ENCODE measurements around the gene USP12.

Gene USP12

DNA sequence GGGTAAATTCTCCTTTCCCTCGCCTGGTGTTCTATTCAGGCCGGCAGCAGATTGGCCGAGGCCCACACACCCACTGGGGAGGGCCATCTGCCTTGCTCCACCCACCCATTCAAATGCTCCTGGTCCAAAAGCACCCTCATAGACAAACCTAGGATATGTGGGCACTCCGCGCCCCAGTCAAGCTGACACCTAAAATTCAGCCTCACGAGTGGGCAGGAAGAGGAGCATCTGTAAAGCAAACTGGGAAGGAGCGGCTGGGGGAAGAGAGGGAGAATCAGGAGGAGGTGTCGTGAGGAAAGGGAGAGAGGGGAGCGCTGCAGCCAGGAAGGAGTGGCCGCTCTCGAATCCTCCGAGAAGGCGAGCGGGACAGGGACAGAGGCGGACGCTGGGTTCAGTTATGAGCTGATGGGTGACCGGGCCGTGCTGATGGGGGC is 136.9 kb downstream of the USP12 start:
- no peak overlapping the region for H3K4me3 ChIP-seq (ENCODE audit: low read depth, low read length)
- TF ChIP-seq, protein P1, sequence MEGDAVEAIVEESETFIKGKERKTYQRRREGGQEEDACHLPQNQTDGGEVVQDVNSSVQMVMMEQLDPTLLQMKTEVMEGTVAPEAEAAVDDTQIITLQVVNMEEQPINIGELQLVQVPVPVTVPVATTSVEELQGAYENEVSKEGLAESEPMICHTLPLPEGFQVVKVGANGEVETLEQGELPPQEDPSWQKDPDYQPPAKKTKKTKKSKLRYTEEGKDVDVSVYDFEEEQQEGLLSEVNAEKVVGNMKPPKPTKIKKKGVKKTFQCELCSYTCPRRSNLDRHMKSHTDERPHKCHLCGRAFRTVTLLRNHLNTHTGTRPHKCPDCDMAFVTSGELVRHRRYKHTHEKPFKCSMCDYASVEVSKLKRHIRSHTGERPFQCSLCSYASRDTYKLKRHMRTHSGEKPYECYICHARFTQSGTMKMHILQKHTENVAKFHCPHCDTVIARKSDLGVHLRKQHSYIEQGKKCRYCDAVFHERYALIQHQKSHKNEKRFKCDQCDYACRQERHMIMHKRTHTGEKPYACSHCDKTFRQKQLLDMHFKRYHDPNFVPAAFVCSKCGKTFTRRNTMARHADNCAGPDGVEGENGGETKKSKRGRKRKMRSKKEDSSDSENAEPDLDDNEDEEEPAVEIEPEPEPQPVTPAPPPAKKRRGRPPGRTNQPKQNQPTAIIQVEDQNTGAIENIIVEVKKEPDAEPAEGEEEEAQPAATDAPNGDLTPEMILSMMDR (IDR thresholded peaks at IDR 0.05; ENCODE audit: insufficient read depth, low read depth, low read length, missing control alignments) = no peak
- DNase-seq (ENCODE audit: low read depth) = no peak

DNA sequence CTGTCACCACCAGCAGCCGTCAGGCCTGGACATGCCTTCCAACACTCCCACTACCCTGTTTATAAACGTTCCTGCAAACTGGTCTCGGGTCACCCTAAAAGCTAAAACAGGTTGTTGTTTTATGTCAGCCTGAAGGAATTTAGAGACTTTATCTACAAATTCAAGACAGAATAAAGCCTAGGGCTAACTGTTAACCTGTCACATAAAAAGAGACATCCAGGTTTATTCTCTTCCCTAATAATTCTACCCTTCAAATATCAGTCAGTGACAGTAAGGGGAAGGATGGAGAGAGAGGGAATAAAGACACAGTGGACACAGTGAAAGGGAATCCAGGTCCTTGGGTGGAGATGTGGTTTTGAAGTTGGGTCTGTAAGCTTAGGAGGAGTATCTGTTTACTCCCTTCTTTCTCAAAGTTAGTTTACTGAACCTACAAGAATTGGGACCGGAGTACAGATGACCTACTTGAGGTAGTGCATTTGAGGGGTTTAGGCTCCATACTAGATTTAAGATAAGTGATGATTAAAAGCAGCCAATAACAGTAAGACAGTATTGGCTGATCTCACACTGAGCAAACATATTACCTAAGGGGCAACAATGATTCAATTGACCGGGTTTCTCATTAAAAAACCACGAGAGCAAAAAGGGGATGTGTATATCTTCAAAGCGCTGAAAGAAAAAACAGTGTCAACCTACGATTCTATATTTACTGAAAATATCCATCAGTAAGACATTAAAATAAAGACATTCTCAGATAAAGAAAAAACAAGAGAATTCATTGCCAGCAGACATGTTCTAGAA is 142.7 kb downstream of the USP12 start:
- no peak for DNase-seq (ENCODE audit: low read depth)
- H3K4me3 ChIP-seq (ENCODE audit: low read depth, low read length) = no peak overlapping the region
- TF ChIP-seq, protein P1 (IDR thresholded peaks at IDR 0.05; ENCODE audit: insufficient read depth, low read depth, low read length, missing control alignments) = no peak

DNA sequence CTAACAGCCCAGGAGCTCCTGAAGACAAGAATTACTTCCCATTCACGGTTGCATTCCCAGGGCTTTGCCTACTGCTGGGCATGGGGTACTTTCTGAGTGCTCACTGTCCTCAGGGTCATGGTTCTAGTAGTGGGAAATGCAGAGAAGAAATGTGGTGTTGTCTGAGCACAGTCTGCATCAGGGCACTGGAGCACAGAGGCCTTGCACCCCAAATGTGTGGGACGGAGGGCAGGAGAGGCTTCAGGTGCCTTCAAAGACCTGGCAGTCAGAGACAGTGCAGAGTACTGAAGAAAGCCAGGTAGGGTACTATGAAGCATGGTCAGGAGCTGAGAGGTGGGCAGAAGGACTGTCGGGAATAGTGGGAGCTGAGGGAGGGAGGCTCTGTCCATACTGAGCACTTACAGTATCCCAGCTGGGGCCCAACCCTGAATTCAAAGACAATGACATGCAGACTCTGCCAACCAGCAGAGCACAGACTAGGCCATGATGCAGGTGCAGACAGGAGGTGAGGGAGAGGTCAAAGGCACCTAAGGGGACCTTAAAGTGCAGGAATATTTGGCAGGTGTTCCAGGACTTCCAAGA is 144.4 kb downstream of the USP12 start:
- H3K4me3 ChIP-seq (ENCODE audit: low read depth, low read length) = no peak overlapping the region
- TF ChIP-seq, protein P1 (IDR thresholded peaks at IDR 0.05; ENCODE audit: insufficient read depth, low read depth, low read length, missing control alignments) = no peak
- DNase-seq (ENCODE audit: low read depth) = no peak

DNA sequence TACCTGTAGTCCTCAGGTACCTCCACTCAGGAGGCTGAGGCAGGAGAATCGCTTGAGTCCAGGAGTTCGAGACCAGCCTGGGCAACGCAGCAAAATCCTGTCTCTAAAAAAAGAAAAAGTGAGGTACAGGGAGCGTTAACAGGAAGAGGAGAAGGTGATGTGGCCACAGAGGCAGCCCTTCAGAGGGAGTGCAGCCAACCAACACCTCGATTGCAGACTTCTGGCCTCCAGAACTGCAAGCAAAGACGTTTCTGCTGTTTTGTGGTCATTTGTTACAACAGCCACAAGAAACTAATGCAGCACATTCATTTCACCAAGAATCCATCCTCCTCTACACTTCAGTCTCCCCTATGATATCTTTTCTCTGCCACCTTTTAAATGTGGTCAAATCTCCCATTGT is 145.2 kb downstream of the USP12 start:
- H3K4me3 ChIP-seq (ENCODE audit: low read depth, low read length) = no peak overlapping the region
- DNase-seq (ENCODE audit: low read depth) = peak; percentile 33
- TF ChIP-seq, protein P1 (IDR thresholded peaks at IDR 0.05; ENCODE audit: insufficient read depth, low read depth, low read length, missing control alignments) = no peak

DNA sequence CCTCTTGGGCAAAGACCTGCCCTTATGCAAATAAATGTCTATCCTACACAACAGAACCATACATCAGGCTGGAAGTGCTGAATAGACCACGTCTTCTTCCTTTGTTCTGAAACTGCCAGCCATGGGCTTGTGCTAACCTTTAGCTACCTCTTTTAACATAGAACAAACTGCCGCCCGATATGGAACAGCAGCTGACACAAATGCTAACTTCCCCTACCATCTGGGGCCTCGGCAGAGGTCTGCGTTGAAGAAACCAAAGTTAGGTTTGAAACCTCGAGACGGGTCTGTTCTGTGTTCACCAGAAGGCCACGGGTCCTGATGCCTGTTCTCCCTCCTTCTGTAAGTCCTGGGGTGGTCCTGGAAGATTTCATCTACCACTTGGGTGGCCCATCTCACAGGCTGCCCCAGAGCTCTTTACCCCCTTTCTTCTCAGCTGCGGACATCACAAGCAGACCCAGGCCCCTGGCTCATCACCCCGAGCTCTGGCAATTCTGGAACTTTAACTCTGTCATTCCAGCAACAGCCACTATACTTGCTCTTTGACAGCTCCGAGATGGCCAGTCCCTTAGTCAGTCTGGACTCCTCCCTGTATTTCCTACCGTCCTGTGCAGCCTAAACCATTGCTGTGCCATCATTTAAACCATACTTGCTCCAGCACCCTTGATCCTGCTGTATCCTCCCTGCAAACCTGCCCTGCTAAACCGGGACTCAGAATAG is 146.7 kb downstream of the USP12 start:
- TF ChIP-seq, protein P1 (IDR thresholded peaks at IDR 0.05; ENCODE audit: insufficient read depth, low read depth, low read length, missing control alignments) = no peak
- no peak for DNase-seq (ENCODE audit: low read depth)
- H3K4me3 ChIP-seq (ENCODE audit: low read depth, low read length) = no peak overlapping the region

DNA sequence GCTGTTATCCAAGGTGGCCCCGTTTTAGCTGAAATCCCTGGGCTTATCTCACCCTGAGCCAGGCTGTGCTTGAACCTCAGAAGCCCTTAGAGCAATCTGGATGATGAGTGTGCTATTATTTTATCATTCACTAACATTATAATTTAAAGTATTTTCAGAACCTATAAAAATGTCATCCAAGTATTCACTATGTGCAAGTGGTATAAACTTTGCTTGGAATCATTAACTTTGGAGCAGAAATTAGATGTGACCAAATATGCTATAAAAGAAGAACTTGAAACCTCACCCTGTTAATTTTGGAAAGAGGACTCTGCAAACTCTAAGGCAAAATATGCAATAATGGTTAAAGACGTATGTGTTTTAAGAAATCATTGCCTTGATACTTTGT is 147.5 kb downstream of the USP12 start:
- no peak for DNase-seq (ENCODE audit: low read depth)
- H3K4me3 ChIP-seq (ENCODE audit: low read depth, low read length) = no peak overlapping the region
- TF ChIP-seq, protein P1 (IDR thresholded peaks at IDR 0.05; ENCODE audit: insufficient read depth, low read depth, low read length, missing control alignments) = no peak
